Fibroblast of skin of left quadriceps (primary cell): Measurements from ENCODE around the gene C1QTNF9.
"Not testable (repeated sequence)": the region's sequence is repeated elsewhere in the genome, so short reads cannot be mapped to it uniquely, and the experiment has no call there.

Experiments
- DNase-seq, 2 experiments: peaks; one replicate each; pipeline ENCODE4 v3.0.0-alpha.2; 2013; ENCODE audit warnings: low read depth in 2 of 2

The C1QTNF9 gene

DNA sequence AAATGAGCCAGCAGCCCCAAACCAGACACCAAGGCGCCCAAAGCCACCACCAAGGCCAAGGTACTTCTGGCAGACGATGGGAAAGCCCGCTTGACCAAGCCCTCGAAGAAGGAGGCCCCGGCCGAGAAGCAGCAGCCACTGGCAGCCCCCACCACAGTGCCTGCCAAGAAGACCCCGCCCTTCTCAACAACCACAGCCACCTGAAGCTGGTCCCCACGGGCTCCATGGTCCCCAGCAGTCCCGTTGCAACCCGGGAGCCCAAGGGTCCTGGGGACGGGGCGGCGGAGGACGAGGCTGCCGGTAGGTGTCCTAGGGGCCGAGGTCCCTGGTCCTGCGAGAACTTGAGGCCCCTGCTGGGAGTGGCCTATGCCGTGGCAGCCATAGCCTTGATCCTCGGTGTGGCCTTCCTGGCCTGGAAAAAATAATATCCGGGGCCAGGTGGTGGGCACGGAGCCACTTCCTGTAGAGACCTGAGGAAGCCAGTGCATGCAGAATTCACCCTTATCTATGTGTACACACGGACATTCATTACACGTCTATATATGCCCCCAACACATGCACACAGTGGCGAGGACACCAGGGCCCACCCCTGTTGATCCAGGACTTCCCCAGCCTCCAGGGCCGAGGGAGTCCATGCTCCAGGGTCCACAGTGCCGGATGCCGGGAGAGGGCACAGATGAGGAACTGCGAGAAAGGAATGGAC, 13.8 kb downstream of the C1QTNF9 start:
- DNase-seq, result no peak

DNA sequence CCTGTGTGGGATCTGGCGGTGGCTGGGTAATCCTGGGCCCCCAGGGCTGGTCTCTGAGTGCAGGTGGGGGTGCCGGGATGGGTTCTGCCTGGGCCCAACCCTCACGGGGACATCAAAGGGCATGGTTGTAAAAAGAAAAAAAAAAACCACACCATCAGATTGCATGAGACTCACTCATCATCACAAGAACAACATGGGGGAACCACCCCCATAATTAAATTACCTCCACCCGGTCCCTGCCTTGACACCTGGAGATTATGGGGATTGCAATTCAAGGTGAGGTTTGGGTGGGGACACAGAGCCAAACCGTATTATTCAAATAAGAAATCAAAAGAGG, 14.3 kb downstream of the C1QTNF9 start:
- DNase-seq, result no peak

DNA sequence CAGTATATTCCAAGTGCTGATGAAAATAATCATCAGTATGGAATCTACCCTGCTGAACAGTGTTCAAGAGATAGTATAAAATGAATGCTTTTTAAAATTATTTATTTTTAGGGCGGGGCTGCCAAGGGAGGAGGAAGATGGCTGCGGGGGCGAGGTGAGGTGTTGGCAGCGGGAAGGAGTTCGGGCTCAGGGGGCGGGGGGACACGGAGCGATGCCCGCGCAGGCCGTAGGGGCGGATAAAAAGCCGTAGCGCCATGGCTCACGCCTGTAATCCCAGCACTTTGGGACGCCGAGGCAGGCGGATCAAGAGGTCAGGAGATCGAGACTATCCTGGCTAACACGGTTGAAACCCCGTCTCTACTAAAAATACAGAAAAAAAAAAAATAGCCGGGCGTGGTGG, 18.2 kb downstream of the C1QTNF9 start:
- DNase-seq, result not testable (repeated sequence)

DNA sequence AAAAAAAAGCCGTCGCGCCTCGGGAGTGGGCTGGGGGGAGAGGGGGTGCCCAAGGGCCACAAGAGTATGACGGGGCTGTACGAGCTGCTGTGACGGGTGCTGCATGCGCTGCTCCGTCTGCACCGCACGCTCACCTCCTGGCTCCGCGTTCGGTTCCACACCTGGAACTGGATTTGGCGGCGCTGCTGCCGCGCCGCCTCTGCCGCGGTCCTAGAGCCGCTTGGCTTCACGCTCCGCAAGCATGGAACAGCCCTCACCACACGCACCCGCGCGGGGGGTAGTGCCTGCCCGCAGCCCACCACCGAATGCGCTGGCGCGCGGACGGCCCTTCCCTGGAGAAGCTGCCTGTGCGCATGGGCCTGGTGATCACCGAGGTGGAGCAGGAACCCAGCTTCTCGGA, 18.8 kb downstream of the C1QTNF9 start:
- no peak for DNase-seq

DNA sequence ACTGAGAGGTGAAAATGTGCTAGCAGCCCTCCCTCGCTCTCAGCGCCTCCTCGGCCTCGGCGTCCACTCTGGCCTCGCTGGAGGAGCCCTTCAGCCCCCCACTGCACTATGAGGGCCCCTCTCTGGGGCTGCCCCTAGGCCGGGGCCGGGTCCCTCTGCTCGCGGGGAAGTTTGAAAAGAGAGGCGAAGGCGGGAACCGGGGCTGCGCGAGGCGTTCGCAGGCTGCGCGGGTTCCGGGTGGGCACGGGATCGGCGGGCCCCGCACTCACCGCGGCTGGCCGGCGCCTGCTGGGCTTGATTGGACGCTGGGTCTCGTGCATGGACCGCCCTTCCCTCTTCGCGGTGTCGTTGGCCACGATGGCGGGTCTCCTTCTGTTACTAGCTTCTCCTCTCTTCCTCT, 29.3 kb downstream of the C1QTNF9 start:
- no peak for DNase-seq

DNA sequence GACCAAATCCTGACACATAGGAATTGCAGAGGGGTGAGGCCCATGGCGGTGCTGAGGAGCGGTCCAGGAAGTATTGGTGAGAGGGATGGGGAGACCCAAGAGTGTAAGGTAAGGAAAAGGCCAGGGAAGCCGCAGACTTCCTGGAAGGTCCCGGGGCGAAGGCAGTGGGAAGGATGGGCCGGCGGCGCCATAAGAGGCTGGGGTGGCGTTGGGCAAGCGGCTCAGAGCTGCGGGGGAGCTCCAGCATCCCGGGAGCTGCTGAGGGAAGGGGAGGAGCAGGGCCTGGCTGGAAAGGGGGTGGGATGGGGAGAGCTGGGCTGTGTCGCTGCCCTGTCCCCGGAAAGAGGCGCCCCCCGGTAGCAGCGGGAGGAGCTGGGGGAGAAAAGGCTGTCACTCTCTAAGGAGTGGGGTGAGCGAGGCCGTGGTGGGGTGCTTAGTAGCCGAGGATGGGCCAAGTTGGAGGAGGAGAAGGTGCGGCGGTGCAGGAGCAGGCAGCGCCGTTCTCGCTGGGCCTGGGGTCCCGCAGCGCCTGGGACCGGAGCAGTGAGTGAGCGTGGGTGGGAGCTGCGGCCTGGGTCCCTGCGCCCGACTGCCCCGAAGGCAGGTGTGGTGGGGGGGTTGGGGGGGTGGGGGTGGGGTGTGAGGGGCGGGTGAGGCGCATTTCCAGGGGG, 30.7 kb downstream of the C1QTNF9 start:
- no peak for DNase-seq

DNA sequence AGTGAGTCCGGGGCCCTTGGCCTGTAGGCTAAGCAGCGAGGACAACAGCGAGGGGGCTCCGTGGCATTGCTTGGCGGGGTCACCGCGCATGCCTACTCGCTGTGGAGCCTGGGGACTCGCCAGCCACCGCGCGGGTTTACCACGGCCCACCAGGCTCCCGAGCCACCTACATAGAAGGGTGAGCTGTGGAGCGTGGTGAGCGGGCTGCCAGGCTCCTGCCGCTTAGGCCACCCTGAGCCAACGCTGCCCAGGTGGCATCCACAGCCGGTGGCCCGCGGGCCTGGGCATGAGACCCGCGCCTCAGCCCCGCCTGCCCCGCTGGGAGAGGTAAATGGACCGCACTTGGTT, 31.2 kb downstream of the C1QTNF9 start:
- no peak for DNase-seq

DNA sequence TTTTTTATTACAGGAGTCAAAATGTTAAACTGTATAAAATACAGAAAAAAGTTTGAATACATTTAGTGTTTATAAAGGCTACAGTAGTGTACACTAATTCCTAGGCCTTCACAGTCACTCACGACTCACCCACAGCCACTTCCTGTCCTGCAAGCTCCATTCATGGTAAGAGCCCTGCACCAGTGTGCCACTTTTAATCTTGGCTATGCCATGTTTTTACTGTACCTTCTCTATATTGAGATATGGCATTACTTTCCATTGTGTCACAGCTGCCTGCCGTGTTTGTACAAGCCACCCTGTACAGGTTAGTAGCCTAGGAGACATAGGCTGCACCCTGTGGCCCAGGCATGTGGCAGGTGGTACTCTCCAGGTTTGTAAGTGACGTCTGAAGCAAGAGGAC, 32.1 kb downstream of the C1QTNF9 start:
- peak; percentile 7 to 12 for DNase-seq

DNA sequence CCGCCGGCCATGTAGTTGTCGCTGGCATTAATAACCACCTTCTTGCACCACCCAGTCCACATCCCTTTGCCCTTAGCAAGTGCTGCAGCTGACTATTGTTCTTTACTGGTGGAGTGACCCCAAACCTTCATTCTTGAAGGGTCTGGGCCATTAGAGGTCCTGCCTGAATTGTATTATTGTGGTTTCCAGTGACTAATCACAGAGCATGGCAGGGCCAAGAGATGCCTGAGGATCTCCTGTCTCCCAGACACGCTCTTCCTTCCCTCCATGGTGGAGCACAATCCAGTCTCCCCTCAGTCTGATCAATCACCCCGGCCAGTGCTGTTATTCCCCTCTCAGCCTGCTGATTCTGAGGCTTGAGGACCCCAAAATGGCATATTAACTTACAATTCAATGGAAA, 39.0 kb downstream of the C1QTNF9 start:
- no peak for DNase-seq

DNA sequence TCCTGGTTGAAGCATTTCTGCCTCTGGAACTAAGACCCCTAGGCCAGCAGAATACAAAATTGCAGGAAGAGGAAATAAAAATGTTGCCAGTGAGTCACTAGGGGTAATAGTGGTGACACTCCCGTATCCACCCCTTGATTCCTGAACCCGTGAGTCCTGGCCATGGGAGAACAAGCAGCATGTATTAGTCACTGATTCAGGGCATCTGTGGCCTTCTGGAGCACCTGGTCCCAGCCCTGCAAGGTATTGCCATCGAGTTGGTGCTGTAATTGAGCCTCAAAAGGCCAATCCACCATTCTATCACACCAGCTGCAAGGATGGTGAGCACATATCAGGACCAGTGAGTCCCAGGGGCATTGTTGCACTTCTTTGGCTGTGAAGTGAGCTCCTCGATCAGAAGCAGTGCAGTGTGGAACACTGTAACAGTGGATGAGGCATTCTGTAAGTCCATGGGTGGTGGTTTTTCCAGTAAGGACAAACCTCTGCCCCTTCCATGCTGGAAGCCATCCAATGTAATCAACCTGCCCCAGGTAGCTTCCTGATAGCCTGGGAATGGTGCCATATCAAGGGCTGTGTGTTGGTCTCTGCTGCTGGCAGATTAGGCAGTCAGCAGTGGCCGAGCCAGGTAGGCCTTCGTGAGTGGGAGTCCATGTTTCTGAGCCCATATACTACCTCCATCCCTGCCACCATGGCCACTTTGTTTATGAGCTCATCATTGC, 39.6 kb downstream of the C1QTNF9 start:
- no peak for DNase-seq

DNA sequence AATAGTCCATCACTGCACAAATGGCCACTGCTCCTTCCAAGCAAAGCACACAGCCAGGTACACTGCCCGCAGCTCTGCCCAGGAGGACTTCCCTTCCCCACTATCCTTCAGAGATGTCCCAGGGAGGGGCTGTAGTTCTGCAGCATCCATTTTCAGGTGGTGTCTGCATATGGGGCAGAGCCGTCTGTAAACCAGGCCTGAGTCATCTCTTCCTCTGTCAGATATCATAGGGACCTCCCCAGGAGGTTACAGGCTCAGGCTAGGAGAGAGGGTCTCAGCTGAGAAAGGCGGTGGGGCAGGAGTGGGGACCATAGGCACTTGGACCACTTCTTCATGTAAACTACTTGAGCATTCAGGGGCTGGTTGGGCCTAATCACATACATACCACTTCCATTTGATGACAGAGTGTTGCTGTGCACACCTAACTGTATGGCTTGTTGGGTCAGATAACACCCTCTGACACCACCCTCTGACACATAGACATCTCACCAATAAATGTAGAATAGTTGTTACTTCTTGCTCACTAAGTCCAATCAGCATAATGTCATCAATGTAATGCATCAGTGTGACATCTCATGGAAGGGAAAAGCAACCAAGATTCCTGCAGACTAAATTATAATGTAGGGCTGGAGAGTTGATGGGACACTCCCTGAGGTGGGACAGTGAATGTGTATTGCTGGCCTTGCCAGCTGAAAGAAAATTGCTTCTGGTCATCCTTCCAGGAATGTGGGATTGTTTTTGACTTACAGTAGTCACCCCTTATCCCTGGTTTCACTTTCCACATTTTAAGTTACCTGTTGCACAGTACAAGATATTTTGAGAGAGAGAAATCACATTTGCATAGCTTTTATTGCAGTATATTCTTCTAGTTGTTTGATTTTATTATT, 40.6 kb downstream of the C1QTNF9 start:
- not testable (repeated sequence) for DNase-seq

DNA sequence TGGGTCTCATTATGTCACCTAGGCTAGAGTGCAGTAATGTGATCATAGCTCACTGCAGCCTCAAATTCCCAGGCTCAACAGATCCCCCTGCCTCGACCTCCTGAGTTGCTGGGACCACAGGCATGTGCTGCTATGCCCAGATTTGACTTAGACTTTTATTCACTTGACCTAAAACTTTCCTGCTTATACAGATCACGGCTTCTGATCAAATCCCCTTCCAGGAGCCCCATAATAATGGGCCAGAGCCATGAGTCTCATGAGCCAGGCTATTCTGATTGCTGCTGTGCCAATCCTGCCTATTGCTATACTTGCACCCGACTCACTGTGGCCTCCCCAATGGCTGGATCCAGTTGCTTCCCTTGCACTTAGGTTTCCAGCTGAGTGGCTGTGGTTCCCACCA, 42.0 kb downstream of the C1QTNF9 start:
- DNase-seq, result no peak

DNA sequence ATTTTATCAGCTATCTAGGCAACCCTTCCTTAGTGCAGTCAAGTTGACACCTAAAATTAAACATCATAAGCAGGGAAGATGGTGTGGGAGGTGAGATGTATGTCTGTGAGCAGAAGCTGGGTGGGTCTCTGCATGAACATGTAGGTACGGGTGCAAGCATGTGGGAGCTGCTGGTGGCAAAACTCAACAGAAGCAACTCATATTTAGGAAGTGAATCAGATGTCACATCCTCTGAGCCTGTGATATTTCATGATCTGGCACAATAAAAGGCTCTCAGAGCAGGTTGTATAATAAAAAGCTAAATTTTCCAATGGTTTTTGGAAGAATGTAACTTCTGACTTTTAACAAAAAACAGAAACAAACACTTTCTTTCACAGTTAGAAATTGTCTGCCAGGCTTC, 44.4 kb downstream of the C1QTNF9 start:
- DNase-seq, result no peak

DNA sequence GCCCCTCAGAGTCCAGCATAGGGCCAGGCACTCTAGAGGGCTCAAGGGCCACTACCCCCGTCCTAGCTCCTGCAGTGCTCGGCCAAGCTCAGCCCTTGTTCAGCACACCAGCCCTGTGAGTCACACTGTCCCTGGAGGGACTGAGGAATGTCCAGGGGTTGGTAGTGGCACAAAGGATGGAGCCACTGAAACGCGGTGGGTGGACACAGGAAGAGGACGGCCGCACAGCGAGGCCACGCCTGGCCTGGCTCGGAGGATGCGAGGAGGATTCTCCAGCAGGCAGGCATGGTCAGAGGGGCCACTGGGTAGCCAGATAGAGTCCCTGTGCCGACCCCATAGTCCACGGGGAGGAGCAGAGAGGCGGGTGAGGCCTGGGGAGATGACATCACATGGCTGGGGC, 45.7 kb downstream of the C1QTNF9 start:
- DNase-seq, result no peak

DNA sequence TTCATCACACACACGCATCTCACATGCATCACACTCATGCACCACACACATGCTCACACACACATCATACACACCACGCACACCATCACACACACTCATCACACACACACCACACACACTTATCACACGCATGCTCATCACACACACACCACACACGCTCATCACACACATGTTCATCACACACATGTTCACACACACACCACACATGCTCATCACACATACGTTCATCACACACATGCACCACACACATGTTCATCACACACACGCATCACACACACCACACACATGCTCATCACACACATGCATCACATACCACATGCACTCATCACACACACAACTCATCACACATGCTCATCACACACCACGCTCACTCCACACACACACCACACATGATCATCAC, 46.9 kb downstream of the C1QTNF9 start:
- no peak for DNase-seq

DNA sequence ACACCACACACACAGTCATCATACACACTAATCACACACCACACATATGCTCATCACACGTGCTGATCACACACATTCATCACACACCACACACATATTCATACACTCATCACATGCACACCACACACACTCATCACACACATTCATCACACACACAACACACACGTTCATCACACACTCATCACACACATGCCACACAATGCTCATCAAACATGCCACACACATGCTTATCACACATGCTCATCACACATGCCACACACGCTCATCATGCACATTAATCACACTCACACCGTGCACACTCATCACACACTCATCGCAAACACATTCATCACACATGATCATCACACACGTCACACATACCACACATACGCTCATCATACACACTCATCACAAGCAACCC, 47.5 kb downstream of the C1QTNF9 start:
- DNase-seq, result no peak

DNA sequence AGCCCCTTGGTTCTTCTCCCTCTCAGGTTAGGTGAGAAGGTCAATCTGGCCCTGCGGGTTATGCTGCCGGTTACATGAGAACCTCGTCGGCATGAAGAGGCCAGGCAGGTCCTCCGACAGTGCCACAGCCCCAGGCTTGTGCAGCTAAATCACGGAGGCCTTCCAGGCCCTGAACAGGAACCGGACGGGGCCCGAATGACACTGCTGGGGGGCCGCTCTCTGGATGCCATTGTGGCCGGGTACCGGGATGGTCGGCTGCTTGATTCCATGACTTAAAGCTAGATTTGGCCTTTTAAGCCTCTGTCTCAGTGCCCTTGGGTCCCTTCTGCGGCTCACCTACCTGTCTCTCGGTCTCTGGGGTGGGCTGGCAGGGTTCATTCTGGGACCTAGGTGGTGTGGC, 48.4 kb downstream of the C1QTNF9 start:
- no peak for DNase-seq

DNA sequence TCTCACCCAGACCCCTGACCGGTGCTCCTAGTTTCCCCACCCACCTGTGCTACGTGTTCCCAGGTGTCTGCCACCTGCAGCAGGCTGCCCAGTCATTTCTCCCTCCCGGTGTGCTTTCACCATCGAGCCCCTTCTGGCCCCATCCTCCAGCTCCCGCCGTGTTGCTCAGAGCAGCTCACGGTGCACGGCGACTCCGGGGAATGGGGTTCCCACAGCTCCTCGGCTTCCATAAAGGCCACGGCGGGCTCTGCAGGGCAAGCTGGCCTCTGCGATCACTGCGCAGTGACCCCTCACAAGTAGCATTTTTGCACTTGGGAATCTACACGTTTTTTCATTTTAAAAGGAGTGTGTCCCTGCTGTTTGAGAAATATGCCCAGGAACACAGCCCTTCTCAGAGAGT, 49.5 kb downstream of the C1QTNF9 start:
- DNase-seq, result not testable (repeated sequence)

DNA sequence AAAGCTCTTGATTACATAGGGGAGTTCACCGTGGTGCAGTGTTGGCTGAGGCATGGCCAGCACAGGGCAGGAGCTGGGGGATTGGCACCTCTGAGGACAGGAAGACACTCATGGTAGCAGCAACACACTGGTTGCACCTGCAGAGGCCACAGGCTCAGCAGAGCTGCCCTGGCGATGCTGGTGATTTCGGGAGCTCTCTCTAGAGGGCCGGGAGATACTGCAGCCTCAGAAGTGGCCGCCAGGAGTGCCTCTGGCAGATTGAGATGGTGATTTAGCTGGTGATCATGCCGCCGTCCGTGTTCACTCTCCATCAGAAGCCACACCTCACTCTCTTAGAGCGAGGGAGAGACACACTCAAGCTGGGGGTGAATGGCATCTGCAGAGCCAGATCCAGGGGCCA, 49.9 kb downstream of the C1QTNF9 start:
- not testable (repeated sequence) for DNase-seq

DNA sequence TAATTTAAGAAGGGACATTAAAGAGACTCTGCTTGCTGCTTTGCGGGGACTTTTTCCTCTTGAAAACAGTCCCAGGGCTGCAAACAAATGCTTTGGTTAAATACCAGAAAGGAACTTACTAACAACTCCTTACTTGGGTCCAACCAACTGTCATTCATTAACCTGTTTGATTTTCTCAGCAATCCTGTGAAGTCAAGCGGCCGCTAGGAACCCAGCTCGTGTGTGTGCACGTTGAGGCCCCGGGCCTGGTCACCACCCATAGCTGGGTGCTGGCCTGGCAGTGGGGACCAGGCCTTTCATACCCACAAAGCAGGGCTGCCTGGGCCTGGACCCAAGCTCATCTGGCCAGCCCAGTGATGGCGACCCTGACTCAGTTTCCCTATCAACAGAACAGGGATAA, 50.7 kb downstream of the C1QTNF9 start:
- no peak for DNase-seq

DNA sequence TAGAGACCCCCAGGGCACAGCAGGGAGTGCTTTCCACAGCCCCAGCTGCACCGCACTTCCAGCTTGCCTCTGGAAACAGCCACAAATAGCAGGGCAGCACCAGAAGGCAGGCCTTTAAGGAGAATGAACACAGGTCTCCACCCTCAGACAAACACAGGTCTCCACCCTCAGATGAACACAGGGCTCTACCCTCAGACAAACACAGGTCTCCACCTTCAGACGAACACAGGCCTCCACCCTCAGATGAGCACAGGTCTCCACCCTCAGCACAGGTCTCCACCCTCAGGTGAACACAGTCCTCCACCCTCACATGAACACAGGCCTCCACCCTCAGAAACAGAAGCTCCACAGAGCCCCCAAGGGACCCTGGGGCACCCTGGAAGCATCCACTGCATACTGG, 51.7 kb downstream of the C1QTNF9 start:
- no peak for DNase-seq

DNA sequence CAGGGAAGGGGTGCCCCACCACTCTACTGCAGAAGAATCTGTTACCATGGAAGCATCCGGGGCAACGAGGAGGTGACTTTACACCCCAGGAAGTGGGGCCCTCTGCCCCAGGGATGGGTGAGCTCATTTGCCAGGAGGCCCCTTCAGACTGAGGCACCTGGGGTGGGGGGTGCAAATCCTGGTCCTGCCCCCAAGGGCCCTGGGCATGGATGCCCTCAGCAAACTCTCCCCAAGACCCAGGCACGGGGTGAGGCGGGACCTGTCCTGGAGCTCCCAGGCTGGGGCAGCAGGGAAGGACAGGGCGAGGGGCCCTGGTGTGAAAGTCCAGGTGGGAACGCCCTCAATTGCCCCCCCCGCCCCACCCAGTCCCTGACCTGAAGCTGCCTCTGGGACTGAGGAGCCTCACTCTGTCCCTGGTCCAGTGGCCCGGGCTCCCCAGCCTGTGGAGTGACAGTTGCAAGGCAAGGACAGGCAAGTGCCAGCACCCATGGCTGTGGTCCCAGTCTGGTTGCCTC, 52.5 kb downstream of the C1QTNF9 start:
- no peak for DNase-seq
